GM21619 (cell line): ENCODE data around the gene FN3KRP.
A peak's percentile ranks its signal among the peaks of the same experiment; 100 is the strongest.

Experiments used
- ATAC-seq: cut with Tn5 transposase; IDR thresholded peaks from one replicate; pipeline ENCODE4 v1.9.1; 2021; ENCODE audit not compliant: unreplicated experiment

The FN3KRP gene

GRCh38 chr17:82716203-82717010 is at the start of gene FN3KRP:
TSS of gene FN3KRP (plus strand) at chr17:82716706. CDS start at chr17:82716756, 50 bp downstream.
- ATAC-seq = peak; percentile 70

- no peak for ATAC-seq
These were observed 49.4 kb upstream of the FN3KRP start for GRCh38 chr17:82666931-82667667.

- ATAC-seq = no peak
These were observed 48.9 kb upstream of the FN3KRP start for GRCh38 chr17:82667668-82668000.

- ATAC-seq = no peak
These were observed 48.4 kb upstream of the FN3KRP start for GRCh38 chr17:82668024-82668630.

GRCh38 chr17:82668631-82669099 is 47.8 kb upstream of the FN3KRP start:
- ATAC-seq = no peak

- no peak for ATAC-seq
These were observed 45.6 kb upstream of the FN3KRP start for GRCh38 chr17:82670661-82671450.

GRCh38 chr17:82674656-82675475 is 41.6 kb upstream of the FN3KRP start:
- no peak for ATAC-seq

- ATAC-seq = no peak
These were observed 40.8 kb upstream of the FN3KRP start for GRCh38 chr17:82675476-82676245.

GRCh38 chr17:82677353-82677925 is 39.1 kb upstream of the FN3KRP start:
- ATAC-seq = no peak

GRCh38 chr17:82678265-82678891 is 38.1 kb upstream of the FN3KRP start:
- ATAC-seq = no peak

- no peak for ATAC-seq
These were observed 36.7 kb upstream of the FN3KRP start for GRCh38 chr17:82679586-82680465.

GRCh38 chr17:82681547-82681946 is 35.0 kb upstream of the FN3KRP start:
- no peak for ATAC-seq

- no peak for ATAC-seq
These were observed 33.0 kb upstream of the FN3KRP start for GRCh38 chr17:82683534-82683933.

GRCh38 chr17:82684228-82684841 is 32.2 kb upstream of the FN3KRP start:
- ATAC-seq = peak; percentile 56

GRCh38 chr17:82685291-82685690 is 31.2 kb upstream of the FN3KRP start:
- ATAC-seq = no peak

- ATAC-seq = no peak
These were observed 29.9 kb upstream of the FN3KRP start for GRCh38 chr17:82686366-82687324.
